ENCODE measurements around the gene ACO1.

Gene ACO1

GRCh38 chr9:32463500-32464293 lies 79.3 kb downstream of the ACO1 start:
- H3K36me3 ChIP-seq (ENCODE audit: low read length): no peaks in the 10 kb centered on the region
- no peaks in the 10 kb centered on the region for H3K27me3 ChIP-seq (ENCODE audit: low read length)
- H3K9ac ChIP-seq (ENCODE audit: low read length): no peak overlapping the region
- H3K4me3 ChIP-seq (ENCODE audit: insufficient read depth, low read length, poor library complexity, severe bottlenecking): no peak overlapping the region
- H4K20me1 ChIP-seq (ENCODE audit: low read depth, low read length): no peaks in the 10 kb centered on the region
- no peak for TF ChIP-seq EZH2phosphoT487 (conservative IDR thresholded peaks at IDR 0.05; ENCODE audit: low read length)
- TF ChIP-seq, protein P1, sequence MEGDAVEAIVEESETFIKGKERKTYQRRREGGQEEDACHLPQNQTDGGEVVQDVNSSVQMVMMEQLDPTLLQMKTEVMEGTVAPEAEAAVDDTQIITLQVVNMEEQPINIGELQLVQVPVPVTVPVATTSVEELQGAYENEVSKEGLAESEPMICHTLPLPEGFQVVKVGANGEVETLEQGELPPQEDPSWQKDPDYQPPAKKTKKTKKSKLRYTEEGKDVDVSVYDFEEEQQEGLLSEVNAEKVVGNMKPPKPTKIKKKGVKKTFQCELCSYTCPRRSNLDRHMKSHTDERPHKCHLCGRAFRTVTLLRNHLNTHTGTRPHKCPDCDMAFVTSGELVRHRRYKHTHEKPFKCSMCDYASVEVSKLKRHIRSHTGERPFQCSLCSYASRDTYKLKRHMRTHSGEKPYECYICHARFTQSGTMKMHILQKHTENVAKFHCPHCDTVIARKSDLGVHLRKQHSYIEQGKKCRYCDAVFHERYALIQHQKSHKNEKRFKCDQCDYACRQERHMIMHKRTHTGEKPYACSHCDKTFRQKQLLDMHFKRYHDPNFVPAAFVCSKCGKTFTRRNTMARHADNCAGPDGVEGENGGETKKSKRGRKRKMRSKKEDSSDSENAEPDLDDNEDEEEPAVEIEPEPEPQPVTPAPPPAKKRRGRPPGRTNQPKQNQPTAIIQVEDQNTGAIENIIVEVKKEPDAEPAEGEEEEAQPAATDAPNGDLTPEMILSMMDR (IDR thresholded peaks at IDR 0.05; ENCODE audit: insufficient read depth, low read length, poor library complexity, severe bottlenecking): no peak
- no peak overlapping the region for H3K4me2 ChIP-seq (ENCODE audit: low read depth, low read length, poor library complexity, severe bottlenecking)
- no peaks in the 10 kb centered on the region for H3F3A ChIP-seq (ENCODE audit: insufficient read depth)
- no peak overlapping the region for H2AFZ ChIP-seq (ENCODE audit: low read depth, low read length, severe bottlenecking)
- no peak overlapping the region for H3K27ac ChIP-seq (ENCODE audit: low read depth, low read length)
- no peaks in the 10 kb centered on the region for H3K79me2 ChIP-seq (ENCODE audit: insufficient read depth, low read length)
- H3K9me3 ChIP-seq (ENCODE audit: insufficient read depth, low read length): no peaks in the 10 kb centered on the region
- H3K9me2 ChIP-seq (replicated peaks; ENCODE audit: insufficient read depth, low read length): no peaks in the 10 kb centered on the region

DNA sequence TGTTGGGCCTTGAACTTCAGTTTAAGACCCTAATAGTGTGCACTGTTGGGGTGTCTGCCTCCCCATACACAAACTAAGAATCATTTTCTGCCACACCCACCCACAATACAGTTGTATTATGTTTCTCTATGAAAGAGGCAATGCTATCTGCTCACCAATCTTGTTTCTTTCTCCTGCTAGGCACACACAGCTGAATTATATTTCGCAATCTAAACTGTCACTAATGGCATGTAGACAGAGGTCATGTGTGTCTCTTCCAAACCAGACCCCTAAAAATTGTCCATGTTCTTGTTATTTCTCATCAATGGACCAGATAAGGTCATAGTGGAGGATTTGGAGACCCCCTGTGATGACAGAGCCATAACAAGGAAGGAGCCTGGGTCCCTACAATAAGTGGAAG lies 84.3 kb downstream of the ACO1 start:
- Histone ChIP-seq H3K79me2 (ENCODE audit: insufficient read depth, low read length) (no peaks in the 10 kb centered on the region), H3K4me3 (ENCODE audit: insufficient read depth, low read length, poor library complexity, severe bottlenecking) (no peak overlapping the region), H3K4me2 (ENCODE audit: low read depth, low read length, poor library complexity, severe bottlenecking) (no peak overlapping the region), H3K36me3 (ENCODE audit: low read length) (no peaks in the 10 kb centered on the region), H3K9me3 (ENCODE audit: insufficient read depth, low read length) (no peaks in the 10 kb centered on the region), H3K9me2 (replicated peaks; ENCODE audit: insufficient read depth, low read length) (no peaks in the 10 kb centered on the region), H3K27ac (ENCODE audit: low read depth, low read length) (no peak overlapping the region), H2AFZ (ENCODE audit: low read depth, low read length, severe bottlenecking) (no peak overlapping the region), H3K9ac (ENCODE audit: low read length) (no peak overlapping the region), H4K20me1 (ENCODE audit: low read depth, low read length) (no peaks in the 10 kb centered on the region), H3F3A (ENCODE audit: insufficient read depth) (no peaks in the 10 kb centered on the region), H3K27me3 (ENCODE audit: low read length) (no peaks in the 10 kb centered on the region; the same call in 1 of the 2 replicates)
- TF ChIP-seq, protein P1 (IDR thresholded peaks at IDR 0.05; ENCODE audit: insufficient read depth, low read length, poor library complexity, severe bottlenecking): no peak
- no peak for TF ChIP-seq EZH2phosphoT487 (conservative IDR thresholded peaks at IDR 0.05; ENCODE audit: low read length)

DNA sequence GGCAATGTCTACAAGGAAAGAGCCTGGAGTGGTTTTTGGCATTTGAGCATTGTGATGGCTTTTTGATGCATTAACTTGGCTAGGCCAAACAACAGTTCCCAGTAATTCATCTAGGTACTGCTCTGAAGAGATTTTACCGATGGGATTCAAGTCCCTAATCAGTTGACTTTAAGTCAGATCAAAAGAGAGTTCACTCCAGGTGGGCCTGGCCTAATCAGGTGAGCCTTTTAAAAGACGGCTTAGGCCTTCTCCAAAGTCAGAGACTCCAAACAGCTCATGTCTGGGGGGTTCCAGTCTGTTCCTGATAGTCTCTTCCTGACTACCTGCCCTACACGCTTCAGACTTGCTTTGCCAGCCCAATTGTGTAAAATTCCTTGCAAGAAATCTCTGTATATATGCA lies 87.9 kb downstream of the ACO1 start:
- Histone ChIP-seq H4K20me1 (ENCODE audit: low read depth, low read length) (no peaks in the 10 kb centered on the region), H3K9me2 (replicated peaks; ENCODE audit: insufficient read depth, low read length) (no peaks in the 10 kb centered on the region), H3K36me3 (ENCODE audit: low read length) (no peaks in the 10 kb centered on the region), H3K27me3 (ENCODE audit: low read length) (no peaks in the 10 kb centered on the region; the same call in 1 of the 2 replicates), H3K9me3 (ENCODE audit: insufficient read depth, low read length) (no peaks in the 10 kb centered on the region), H3K27ac (ENCODE audit: low read depth, low read length) (no peak overlapping the region), H3K9ac (ENCODE audit: low read length) (no peak overlapping the region), H2AFZ (ENCODE audit: low read depth, low read length, severe bottlenecking) (no peak overlapping the region), H3K4me2 (ENCODE audit: low read depth, low read length, poor library complexity, severe bottlenecking) (no peak overlapping the region), H3K4me3 (ENCODE audit: insufficient read depth, low read length, poor library complexity, severe bottlenecking) (no peak overlapping the region), H3K79me2 (ENCODE audit: insufficient read depth, low read length) (no peaks in the 10 kb centered on the region), H3F3A (ENCODE audit: insufficient read depth) (no peaks in the 10 kb centered on the region)
- no peak for TF ChIP-seq EZH2phosphoT487 (conservative IDR thresholded peaks at IDR 0.05; ENCODE audit: low read length)
- TF ChIP-seq, protein P1 (IDR thresholded peaks at IDR 0.05; ENCODE audit: insufficient read depth, low read length, poor library complexity, severe bottlenecking): no peak
